ENCODE data around the gene GUCY1A2.
A peak's percentile ranks its signal among the peaks of the same experiment; 100 is the strongest.
"Not testable (repeated sequence)": the region's sequence is repeated elsewhere in the genome, so short reads cannot be mapped to it uniquely, and the experiment has no call there.

Gene GUCY1A2, protein sequence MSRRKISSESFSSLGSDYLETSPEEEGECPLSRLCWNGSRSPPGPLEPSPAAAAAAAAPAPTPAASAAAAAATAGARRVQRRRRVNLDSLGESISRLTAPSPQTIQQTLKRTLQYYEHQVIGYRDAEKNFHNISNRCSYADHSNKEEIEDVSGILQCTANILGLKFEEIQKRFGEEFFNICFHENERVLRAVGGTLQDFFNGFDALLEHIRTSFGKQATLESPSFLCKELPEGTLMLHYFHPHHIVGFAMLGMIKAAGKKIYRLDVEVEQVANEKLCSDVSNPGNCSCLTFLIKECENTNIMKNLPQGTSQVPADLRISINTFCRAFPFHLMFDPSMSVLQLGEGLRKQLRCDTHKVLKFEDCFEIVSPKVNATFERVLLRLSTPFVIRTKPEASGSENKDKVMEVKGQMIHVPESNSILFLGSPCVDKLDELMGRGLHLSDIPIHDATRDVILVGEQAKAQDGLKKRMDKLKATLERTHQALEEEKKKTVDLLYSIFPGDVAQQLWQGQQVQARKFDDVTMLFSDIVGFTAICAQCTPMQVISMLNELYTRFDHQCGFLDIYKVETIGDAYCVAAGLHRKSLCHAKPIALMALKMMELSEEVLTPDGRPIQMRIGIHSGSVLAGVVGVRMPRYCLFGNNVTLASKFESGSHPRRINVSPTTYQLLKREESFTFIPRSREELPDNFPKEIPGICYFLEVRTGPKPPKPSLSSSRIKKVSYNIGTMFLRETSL

DNA sequence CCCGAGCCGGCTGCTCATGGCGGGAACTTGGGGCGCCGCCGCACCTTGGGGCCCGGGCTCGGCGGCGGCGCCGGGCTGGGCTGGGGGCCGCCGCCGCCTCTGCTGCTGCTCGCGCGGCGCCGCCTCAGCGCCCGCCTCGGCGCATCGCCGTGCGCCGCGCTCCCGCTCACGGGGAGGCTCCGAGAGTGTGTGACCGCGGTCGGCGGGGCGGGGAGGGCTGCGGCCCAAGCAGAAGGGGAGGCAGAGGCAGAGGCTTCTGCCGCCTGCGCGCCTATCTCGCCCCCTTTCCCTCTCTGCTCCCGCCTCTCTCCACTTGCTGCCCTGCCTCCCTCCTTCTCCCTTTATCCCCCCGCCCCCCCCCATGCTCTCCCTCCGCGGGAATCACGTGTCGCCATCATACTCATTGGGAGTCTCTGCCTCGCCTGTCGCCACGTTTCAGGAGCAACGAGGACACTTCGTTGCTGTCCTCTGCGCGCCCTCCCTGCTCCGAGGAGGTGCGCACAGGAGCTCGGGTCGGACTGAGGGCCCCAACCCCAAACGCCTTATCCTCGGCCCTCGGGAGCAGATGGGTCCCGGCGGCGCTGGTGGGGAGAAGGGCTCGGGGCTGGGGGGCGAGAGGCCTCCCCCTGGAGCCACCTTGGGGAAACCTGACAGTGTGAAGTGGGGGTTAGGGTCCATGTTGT lies at the start of gene GUCY1A2:
Gene GUCY1A2 (minus strand): TSS at position 258 of the 683 bp plus-strand sequence. CDS start 421 bp downstream, outside the sequence.
- peak in 42 of 56 donors; percentile 13 to 69 (median 47) for DNase-seq

DNA sequence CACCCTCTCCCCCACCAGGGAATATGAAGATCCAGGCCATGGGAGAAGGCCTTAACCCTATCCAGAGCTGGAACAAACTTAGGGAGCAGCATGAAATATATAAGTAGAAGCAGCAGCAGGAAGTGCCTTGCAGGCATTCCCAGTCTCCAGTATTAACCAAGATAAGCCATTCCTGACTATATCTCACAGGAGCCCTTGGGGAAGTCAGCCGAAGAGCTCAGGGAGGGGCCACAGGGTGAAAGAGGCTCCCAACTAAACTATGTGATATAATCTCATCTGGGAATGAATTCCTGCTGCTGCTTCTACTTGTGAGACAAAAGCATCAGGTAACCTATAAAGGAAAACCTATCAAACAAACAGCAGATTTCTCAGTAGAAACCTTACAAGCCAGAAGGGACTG lies 36.1 kb upstream of the GUCY1A2 start:
- DNase-seq, result no peak

DNA sequence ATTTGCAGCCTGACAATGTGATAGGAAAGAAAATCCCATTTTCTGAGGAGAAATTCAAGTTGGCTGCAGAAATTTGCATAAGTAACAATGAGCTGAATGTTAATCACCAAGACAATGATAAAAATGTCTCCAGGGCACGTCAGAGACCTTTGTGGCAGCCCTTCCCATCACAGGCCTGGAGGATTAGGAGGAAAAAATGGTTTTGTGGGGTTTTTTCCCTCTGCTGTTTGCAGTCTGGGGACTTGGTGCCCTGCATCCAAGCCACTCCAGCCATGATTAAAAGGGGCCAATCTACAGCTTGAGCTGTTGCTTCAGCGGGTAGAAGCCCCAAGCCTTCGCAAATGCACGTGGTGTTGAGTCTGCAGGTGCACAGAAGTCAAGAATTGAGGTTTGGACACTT lies 33.1 kb upstream of the GUCY1A2 start:
- not testable (repeated sequence) for DNase-seq

DNA sequence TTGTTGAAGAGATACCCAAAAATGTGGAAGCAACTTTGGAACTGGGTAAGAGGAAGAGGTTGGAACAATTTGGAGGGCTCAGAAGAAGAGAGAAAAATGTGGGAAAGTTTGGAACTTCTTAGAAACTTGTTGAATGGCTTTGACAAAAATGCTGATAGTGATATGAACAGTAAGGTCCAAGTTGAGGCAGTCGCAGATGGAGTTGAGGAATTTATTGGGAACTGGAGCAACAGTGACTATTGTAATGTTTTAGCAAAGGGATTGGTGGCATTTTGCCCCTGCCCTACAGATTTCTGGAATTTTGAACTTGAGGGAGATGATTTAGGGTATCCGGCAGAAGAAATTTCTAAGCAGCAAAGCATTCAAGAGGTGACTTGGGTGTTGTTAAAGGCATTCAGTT lies 32.6 kb upstream of the GUCY1A2 start:
- DNase-seq, result not testable (repeated sequence)

DNA sequence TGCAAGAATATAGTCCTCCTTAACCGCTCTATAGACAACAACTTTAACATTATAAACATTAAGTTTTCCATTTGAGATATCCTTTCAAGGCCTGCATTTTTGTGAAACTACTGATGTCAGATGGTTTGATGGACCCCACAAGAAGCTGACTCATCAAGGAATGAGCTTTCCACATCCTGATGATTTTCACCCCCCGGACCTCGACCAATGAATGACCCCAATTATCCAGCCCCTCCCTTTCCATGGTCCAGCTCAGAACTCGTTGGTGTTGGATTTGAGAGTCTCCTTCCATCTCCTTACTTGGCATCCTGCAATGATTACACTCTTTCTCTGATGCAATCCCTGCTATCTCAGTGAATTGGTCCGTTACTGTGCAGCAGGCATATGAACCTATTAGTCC lies 31.8 kb upstream of the GUCY1A2 start:
- DNase-seq, result no peak

DNA sequence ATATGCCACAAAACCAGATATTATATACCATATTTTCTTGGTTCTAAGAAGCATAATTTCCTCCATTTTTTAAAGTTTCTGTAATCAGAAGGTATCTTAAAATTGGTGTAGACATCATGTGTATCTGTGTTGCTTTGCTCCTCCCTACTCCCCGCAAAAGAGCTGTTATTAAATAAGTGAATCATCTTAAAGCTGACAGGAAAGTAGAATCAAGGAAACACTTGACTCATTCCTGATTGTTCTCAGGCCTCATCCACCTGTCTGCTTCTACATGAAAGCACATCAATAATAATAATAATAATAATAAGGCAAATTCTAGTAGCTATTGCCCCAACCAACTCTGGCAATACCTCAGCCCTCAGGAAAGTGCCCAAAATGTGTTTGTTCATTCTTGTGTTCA lies 26.2 kb upstream of the GUCY1A2 start:
- DNase-seq, result no peak

DNA sequence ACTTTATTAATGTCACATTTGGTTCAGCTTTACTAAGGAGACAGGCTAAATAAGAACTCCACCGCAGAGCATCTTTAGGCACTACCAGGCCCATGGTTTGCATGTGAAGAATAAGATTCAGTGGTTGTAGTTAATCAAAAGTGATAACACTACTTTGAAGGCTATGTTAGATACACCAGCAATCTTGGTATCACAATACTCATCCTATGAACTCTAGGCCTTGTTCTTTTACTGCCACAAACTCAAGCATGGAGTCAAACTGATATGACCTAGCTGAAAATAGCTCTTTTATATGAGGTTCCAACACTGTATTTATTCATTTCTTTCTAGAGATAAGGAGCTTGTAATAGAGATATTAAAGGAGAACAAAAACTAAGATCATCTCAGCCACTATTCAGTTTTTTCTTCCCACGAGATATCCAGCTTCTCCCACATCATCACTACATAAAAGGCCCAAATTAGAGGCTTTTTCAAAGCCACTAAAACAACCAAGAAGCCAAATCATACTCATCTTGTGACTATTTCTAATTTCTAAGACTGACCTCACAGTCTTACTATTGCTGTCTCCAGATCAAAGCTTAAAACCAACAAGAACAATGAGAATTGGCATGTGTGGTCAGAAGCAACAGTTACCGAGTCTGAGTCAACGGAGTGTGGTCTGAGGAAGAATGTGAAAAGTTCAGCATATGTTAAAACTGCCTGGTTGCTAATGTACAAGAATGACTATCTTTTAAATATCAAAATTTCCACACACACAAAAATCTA lies 25.1 kb upstream of the GUCY1A2 start:
- DNase-seq, result no peak

DNA sequence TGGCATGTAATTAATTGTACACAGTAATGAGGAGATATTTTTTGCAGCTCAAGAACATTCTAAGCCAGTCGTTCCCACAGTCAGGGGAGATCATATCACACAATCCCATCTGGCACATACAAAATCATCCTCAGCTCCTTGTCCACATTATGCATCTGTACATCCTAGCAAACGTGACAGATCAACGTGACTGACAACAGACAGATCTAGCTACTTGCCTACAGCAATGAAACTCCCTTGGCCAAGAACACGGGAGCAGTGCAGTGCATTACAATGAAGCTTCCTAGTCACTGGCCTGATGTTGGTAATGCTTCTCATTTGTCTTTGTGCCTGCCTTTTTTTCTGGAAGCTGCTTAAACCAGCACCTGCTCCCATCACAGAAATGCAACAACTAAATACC lies 24.5 kb upstream of the GUCY1A2 start:
- no peak for DNase-seq

DNA sequence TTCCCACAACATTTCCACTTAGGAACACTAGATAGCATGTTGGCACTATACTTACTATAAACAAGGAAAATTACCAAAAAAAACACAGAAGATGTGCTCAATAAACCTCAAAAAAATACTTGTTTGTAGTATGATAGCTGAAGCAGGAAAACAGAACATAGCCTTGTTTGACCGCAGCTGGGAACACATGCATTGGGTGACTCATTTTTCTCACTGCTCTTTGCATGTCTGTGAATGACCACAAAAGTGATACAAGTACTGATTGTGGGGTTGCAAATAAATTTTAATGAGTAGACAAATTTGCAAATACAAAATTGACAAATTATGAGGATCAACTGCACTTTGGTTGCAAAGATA lies 22.8 kb upstream of the GUCY1A2 start:
- peak in 10 of 56 donors; percentile 0 to 52 (median 8) for DNase-seq

DNA sequence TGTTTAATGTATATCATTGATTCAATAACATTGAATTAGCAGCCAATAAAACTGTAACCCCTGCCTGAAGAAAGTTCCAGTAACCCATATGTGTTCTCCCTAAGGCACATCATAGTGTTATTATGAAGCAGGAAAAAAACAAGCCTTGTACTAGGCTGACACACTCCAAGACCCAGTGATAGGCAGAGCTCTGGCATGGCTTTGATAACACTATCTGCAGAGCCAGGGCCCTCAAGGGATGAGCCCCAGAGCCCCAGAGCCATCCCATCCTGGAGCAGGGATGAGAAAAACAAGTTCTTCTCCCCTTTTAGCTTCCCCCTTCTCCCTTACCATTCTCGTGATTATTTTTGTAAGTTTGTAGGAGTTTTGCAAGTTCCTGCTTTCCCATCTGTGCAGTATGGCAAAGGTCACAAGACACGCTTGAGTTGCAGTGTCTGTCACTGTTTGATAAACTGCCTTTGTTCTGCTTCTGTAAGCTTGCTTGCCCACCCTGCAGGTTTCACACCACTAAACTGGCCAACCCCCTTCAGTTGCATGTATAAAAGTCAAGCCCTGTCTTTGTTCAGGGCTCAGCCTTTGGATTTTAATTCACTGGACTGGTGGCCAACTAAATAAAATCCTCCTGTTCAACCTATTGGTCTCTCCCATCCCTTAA lies 22.3 kb upstream of the GUCY1A2 start:
- no peak for DNase-seq

DNA sequence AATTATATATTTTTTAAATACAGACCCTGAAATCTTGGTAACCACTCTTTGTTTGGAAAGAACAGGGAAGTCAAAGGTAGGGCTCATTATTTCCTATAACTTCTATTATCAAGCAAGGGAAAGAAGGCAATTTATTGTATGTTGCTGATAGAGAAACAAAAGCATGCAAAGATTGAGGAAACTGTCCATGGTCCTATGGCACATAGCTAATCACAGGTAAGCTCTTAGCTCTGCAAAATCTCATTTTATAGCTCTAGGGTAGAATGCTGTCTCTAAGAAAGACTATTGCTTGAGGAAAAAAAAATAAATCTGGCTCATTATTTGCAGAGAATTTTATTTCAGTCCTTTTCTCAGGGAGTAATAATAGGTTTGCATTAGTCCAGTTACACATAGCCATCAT lies 7.4 kb upstream of the GUCY1A2 start:
- no peak for DNase-seq

DNA sequence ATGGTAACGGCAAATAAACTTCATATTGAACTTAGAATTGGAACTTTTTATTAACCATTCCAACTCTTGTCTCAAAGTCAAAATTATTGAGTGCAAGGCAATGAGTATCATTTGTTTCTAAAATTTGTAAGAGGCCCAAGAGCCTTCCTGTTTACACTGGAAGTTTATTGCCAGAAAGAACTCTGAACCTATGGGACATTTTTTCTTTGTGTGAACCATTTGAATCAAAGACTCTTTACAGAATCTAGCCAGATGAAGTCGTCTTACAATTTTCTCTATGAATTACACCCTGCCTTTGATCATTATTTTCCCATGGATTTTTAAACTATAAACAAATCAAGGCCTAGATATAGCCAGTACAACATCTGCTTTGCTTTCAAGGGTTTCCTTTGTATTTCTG lies 2.3 kb upstream of the GUCY1A2 start:
- no peak for DNase-seq

DNA sequence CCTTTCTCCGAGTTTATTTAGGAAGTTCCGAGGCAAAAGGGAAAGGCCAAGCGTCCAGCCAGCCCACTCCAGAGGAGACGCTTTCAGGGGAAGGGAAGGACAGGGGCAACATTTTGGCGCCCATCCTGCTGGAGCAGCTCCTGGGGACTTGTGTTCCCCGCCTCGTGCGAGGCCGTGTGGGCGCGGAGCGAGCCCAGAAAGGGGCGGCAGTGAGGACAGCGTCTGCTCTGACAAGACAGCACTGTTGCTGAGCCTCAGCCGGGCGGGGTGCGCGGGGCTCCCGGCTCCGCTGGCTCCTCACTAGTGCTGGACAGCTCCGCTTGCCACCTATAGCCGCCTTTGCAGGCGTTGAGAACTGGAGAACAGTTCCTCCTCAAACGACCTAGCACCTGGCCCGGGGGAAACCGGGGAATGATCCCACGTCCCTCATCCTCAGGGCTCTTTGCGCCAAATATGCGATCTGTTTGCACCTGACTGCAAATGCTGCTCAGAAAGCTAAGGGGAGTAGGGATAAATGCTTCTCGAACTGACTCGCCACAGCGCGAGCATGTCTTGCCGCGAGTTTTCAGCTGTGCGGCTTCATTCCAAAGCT lies 722 bp upstream of the GUCY1A2 start:
- peak in 45 of 56 donors; percentile 11 to 77 (median 45) for DNase-seq

DNA sequence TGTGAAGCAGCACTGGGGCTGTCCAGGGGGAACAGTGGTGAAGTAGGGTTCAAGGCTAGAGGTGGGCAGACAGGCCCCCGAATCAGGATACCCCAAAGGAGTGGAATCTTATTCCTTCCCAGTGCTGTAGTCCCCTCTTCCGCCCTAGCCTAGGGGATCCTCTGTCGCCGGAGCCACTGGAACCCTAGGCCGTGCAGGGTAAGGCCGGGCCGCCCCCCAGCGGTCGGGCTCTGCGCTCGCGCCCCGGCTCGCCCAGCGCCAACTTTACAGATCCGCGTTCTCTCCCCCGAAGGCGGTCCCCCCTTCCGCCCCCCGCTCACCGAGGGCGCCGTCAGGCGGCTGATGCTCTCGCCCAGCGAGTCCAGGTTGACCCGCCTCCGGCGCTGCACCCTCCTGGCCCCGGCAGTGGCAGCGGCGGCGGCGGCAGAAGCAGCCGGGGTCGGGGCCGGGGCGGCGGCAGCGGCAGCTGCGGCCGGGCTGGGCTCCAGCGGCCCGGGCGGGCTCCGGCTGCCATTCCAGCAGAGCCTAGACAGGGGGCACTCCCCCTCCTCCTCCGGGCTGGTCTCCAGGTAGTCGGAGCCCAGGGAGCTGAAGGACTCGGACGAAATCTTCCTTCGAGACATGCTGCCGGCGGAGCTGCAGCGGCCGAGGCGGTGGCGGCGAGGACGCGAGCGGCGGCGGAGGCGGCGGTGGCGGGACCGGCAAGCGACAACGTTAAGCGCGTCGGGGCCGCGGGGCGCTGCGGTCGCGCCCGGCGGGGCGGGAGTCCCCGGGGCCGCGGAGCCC lies 650 bp downstream of the GUCY1A2 start:
- peak in 46 of 56 donors; percentile 5 to 87 (median 54) for DNase-seq

DNA sequence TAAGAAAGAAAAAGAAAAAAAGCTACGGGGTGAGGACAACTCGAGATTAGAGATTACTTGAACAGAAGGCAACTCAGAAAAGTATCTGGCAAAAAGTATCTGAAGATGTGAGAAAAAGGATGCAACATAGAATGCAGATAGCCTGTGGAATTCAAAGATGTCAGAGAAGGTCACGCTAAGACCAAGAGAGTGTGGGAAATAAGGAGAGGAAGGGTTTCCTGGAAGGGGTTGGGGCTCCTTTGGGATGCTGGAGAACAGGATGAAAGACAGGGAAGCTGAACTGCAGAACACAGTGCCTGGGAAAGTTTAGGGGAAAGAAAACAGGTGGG lies 1.2 kb downstream of the GUCY1A2 start:
- DNase-seq, result no peak

DNA sequence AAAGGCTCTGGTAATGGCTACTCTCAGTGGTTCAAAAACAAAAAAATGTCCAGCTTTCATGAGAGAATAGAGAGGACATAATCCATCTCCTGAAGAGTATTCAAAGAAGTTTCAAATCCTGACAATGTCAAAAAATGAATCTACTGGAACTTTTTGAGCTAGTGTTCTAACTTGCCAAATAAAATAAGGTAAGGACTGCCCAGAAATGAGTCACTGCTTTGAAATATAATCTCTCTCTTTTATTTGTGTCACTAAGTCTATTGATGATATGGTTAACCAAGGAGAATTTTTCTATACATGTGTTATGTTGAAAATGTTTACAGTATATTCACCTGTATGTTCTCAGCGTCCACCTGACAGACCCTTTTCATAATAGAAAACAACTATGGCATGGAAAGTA lies 3.4 kb downstream of the GUCY1A2 start:
- no peak for DNase-seq

DNA sequence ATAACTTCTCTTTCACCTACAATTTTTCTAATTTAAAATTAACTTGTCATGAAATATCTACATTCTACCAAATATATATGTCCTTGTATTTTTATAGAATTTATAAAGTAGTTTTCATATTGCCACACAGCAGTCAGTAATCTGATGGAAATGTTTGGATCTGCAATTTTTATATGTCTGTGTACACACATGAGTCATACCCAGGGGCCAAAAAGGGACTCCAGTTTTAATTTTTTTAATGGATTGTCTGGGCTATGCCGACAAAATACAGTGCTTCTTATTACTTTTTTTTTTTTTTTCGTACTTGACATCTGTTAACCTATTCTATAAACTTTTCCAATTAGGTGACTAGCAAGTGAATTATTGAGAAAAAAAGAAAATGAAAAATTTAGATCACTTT lies 6.3 kb downstream of the GUCY1A2 start:
- no peak for DNase-seq

DNA sequence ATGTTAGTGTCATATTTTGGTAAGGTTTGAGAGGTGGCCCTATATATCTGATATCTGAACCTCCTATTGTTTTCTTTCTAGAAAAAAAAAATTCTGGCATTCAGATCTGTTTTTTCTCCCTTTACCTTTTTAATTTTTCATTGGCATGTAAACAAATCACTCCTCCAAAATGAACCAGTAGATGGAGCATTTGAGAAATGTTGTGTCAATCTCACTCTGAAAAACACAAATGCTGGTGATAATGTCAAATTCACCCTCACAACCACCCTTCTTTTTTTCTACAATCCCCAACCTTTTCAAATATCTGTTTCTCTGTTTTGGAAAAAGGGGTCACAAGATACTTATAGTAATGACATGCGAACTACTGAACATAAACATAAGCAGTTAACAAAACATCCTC lies 9.1 kb downstream of the GUCY1A2 start:
- no peak for DNase-seq

DNA sequence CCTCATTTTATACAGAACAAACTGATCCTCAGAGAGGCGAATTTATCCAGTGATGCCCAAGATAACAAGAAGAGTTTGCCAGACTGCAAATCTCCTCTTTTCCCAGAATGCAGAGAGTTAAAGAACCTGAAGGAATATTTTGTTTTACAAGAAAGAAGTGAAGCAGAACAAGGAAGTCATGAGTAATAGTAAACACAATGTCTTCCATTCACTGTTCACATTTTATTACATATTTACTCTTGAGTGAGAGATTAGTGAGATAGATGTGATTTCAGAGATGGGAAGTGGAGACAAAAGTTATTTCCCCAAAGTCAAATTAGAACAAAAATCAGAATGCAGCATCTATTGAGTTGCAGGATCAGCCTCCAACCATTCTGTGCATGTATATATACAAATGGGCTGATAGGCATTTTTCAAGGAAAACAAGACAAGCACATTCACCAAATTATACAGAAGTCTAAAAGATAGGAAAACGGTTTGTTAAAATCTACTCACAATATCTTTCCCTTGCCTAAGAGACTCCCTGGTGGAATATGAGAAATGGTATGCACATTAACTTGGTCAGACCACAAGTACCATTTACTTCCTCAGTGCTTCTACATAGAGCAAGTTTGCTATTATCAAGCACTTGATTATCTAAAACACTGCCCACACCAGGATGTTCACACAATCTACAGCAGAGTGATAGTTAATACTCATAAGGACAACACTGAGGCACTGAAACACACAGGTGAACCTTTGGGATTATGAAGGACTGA lies 12.0 kb downstream of the GUCY1A2 start:
- DNase-seq, result no peak
